DND-41 (cell line): Measurements from ENCODE around the gene C1QTNF12.

Experiments used
- ATAC-seq: fragments of 200-7000 bp; cut with Tn5 transposase; 3 replicates; pipeline ENCODE4 v1.9.1; 2021; ENCODE audit warnings: low read depth; ENCODE audit not compliant: insufficient read depth
- DNase-seq: peaks from one replicate; pipeline ENCODE4 v3.0.0-alpha.2; 2020
- H2AFZ ChIP-seq: 2 replicates; pipeline ENCODE4 v1.6.0; 2012; ENCODE audit warnings: low read depth, low read length
- H3K27ac ChIP-seq: 2 replicates; pipeline ENCODE4 v1.5.1; 2012; ENCODE audit warnings: low read length, inconsistent platforms
- H3K27me3 ChIP-seq: fragments of 200-600 bp; sonication (generic); 2 replicates; pipeline ENCODE4 v1.6.0; 2012; ENCODE audit warnings: low read length, mild to moderate bottlenecking, inconsistent platforms; ENCODE audit not compliant: insufficient read depth, poor library complexity
- H3K36me3 ChIP-seq: 2 replicates; pipeline ENCODE4 v1.5.1; 2012; ENCODE audit warnings: low read length, inconsistent platforms; ENCODE audit not compliant: insufficient read depth
- H3K4me1 ChIP-seq: 2 replicates; pipeline ENCODE4 v1.5.1; 2012; ENCODE audit warnings: mild to moderate bottlenecking, low read length; ENCODE audit not compliant: insufficient read depth
- H3K4me2 ChIP-seq: 2 replicates; pipeline ENCODE4 v1.6.0; 2012; ENCODE audit warnings: mild to moderate bottlenecking, moderate library complexity, low read length, inconsistent platforms; ENCODE audit not compliant: insufficient read depth
- H3K4me3 ChIP-seq, 2 experiments: fragments of 200-600 bp in 1 of 2; shearing (Covaris generic) in 1 of 2; 2 replicates each; pipeline ENCODE4 v1.5.1; 2012 to 2016; ENCODE audit warnings: inconsistent platforms in 2 of 2, low read length in 2 of 2, mild to moderate bottlenecking in 2 of 2, low read depth in 1 of 2, moderate library complexity in 1 of 2
- H3K79me2 ChIP-seq: 2 replicates; pipeline ENCODE4 v1.6.0; 2012; ENCODE audit warnings: low read length, inconsistent platforms; ENCODE audit not compliant: insufficient read depth
- H3K9ac ChIP-seq: 2 replicates; pipeline ENCODE4 v1.6.0; 2012; ENCODE audit warnings: low read depth, mild to moderate bottlenecking, inconsistent platforms, low read length, moderate library complexity
- H3K9me3 ChIP-seq: 2 replicates; pipeline ENCODE4 v1.5.1; 2012; ENCODE audit warnings: low read length, moderate library complexity, mild to moderate bottlenecking, inconsistent platforms; ENCODE audit not compliant: insufficient read depth, severe bottlenecking
- H4K20me1 ChIP-seq: 2 replicates; pipeline ENCODE4 v1.6.0; 2012; ENCODE audit warnings: low read length; ENCODE audit not compliant: insufficient read depth
- CTCF ChIP-seq: IDR thresholded peaks from 2 replicates; pipeline ENCODE4 v1.5.1; 2012; ENCODE audit warnings: borderline replicate concordance, low read length, moderate library complexity, mild to moderate bottlenecking; ENCODE audit not compliant: poor library complexity, severe bottlenecking; ENCODE audit errors: extremely low read depth
- EZH2 ChIP-seq: IDR thresholded peaks from 3 replicates; pipeline ENCODE4 v1.6.1; 2012; ENCODE audit warnings: borderline replicate concordance, low read depth, mild to moderate bottlenecking, moderate library complexity, low read length, inconsistent platforms; ENCODE audit not compliant: severe bottlenecking

The C1QTNF12 gene

GRCh38 chr1:1198423-1199140 is 47.9 kb downstream of the C1QTNF12 start:
- H4K20me1 ChIP-seq: no peaks in the 10 kb centered on the region
- no peak overlapping the region for H3K4me2 ChIP-seq
- H3K27ac ChIP-seq: no peak overlapping the region
- H3K4me3 ChIP-seq: no peak overlapping the region
- no peak for ATAC-seq
- TF ChIP-seq CTCF: no peak
- no peak for TF ChIP-seq EZH2
- no peaks in the 10 kb centered on the region for H3K9me3 ChIP-seq
- H2AFZ ChIP-seq: no peak overlapping the region
- no peaks in the 10 kb centered on the region for H3K4me1 ChIP-seq
- DNase-seq: no peak
- no peaks in the 10 kb centered on the region for H3K79me2 ChIP-seq
- H3K9ac ChIP-seq: no peak overlapping the region
- H3K36me3 ChIP-seq: no peaks in the 10 kb centered on the region
- H3K27me3 ChIP-seq: no peaks in the 10 kb centered on the region

- DNase-seq: no peak
Measured at GRCh38 chr1:1197551-1198422, 48.7 kb downstream of the C1QTNF12 start.

GRCh38 chr1:1197188-1197500 is 49.4 kb downstream of the C1QTNF12 start:
- Histone ChIP-seq H3K27ac (no peak overlapping the region), H3K9ac (no peak overlapping the region), H3K79me2 (no peaks in the 10 kb centered on the region), H3K4me1 (no peaks in the 10 kb centered on the region), H2AFZ (no peak overlapping the region), H3K36me3 (no peaks in the 10 kb centered on the region), H4K20me1 (no peaks in the 10 kb centered on the region), H3K27me3 (no peaks in the 10 kb centered on the region), H3K9me3 (no peaks in the 10 kb centered on the region), H3K4me3 (no peak overlapping the region), H3K4me2 (no peak overlapping the region)
- TF ChIP-seq EZH2 (no peak), CTCF (no peak)
- ATAC-seq (no peak), DNase-seq (no peak)

More at GRCh38 chr1:1197551-1198422, 48.7 kb downstream of the C1QTNF12 start:
- Histone ChIP-seq H3K4me1 (no peaks in the 10 kb centered on the region), H3K27ac (no peak overlapping the region), H4K20me1 (no peaks in the 10 kb centered on the region), H3K4me3 (no peak overlapping the region), H3K27me3 (no peaks in the 10 kb centered on the region), H3K36me3 (no peaks in the 10 kb centered on the region), H3K9me3 (no peaks in the 10 kb centered on the region), H3K4me2 (no peak overlapping the region), H3K79me2 (no peaks in the 10 kb centered on the region), H3K9ac (no peak overlapping the region), H2AFZ (no peak overlapping the region)
- TF ChIP-seq EZH2 (no peak), CTCF (no peak)
- no peak for ATAC-seq
